ENCODE measurements around the gene RFX1. TPM values are rescaled to one million over a fixed set of nuclear protein-coding genes. Genes with fewer than 3 reads are reported as not detected.

The RFX1 gene
- total and polyA plus RNA-seq, 4 donors, result 1.8 to 5.6 (median 3.5) TPM

GRCh38 chr19:13913352-13913751, 92.8 kb downstream of the RFX1 start (continued):
- TF ChIP-seq, protein P1, sequence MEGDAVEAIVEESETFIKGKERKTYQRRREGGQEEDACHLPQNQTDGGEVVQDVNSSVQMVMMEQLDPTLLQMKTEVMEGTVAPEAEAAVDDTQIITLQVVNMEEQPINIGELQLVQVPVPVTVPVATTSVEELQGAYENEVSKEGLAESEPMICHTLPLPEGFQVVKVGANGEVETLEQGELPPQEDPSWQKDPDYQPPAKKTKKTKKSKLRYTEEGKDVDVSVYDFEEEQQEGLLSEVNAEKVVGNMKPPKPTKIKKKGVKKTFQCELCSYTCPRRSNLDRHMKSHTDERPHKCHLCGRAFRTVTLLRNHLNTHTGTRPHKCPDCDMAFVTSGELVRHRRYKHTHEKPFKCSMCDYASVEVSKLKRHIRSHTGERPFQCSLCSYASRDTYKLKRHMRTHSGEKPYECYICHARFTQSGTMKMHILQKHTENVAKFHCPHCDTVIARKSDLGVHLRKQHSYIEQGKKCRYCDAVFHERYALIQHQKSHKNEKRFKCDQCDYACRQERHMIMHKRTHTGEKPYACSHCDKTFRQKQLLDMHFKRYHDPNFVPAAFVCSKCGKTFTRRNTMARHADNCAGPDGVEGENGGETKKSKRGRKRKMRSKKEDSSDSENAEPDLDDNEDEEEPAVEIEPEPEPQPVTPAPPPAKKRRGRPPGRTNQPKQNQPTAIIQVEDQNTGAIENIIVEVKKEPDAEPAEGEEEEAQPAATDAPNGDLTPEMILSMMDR (IDR thresholded peaks at IDR 0.05; ENCODE audit: low read depth, low read length, missing input control), result no peak

Other genes starting within 250 kb of the RFX1 start
- gene MRI1, start 241.8 kb downstream of the RFX1 start, total RNA-seq, result 10 to 100 TPM; 17.1 to 50.0 TPM
- 10 to 100 TPM; 16.3 to 18.2 TPM for gene MRI1, start 241.8 kb downstream of the RFX1 start, polyA plus RNA-seq
- gene C19orf53, start 231.9 kb downstream of the RFX1 start, total RNA-seq, result 10 to 100 TPM; 18.5 to 35.8 TPM
- gene C19orf53, start 231.9 kb downstream of the RFX1 start, polyA plus RNA-seq, result 10 to 100 TPM; 83.2 to 88.5 TPM
- 1 to 10 TPM; 1.6 to 2.2 TPM for gene ZSWIM4, start 210.9 kb downstream of the RFX1 start, total RNA-seq
- under 1 TPM; 0.14 to 0.75 TPM for gene ZSWIM4, start 210.9 kb downstream of the RFX1 start, polyA plus RNA-seq
- not detected for gene NANOS3, start 129.2 kb downstream of the RFX1 start, total RNA-seq
- not detected for gene NANOS3, start 129.2 kb downstream of the RFX1 start, polyA plus RNA-seq
- gene BRME1, start 100.2 kb downstream of the RFX1 start, total RNA-seq, result 1 to 10 TPM in 1 of 2 donors, under 1 TPM in 1; 0.42 to 5.3 TPM
- under 1 TPM; 0.46 to 0.51 TPM for gene BRME1, start 100.2 kb downstream of the RFX1 start, polyA plus RNA-seq
- gene CC2D1A, start 100.1 kb downstream of the RFX1 start, total RNA-seq, result 10 to 100 TPM in 1 of 2 donors, 1 to 10 TPM in 1; 7.4 to 12.0 TPM
- gene CC2D1A, start 100.1 kb downstream of the RFX1 start, polyA plus RNA-seq, result 10 to 100 TPM in 1 of 2 donors, 1 to 10 TPM in 1; 8.4 to 11.5 TPM
- gene PODNL1, start 67.9 kb downstream of the RFX1 start, total RNA-seq, result not detected
- under 1 TPM in 1 of 2 donors, not detected in 1; 0.30 TPM for gene PODNL1, start 67.9 kb downstream of the RFX1 start, polyA plus RNA-seq
- gene DCAF15, start 53.8 kb downstream of the RFX1 start, total RNA-seq, result 10 to 100 TPM in 1 of 2 donors, 1 to 10 TPM in 1; 3.8 to 10.4 TPM
- 1 to 10 TPM; 2.6 to 7.3 TPM for gene DCAF15, start 53.8 kb downstream of the RFX1 start, polyA plus RNA-seq
- not detected for gene RLN3, start 21.8 kb upstream of the RFX1 start, total RNA-seq
- gene RLN3, start 21.8 kb upstream of the RFX1 start, polyA plus RNA-seq, result not detected
- 1 to 10 TPM; 1.9 to 2.8 TPM for gene IL27RA, start 25.4 kb upstream of the RFX1 start, total RNA-seq
- gene IL27RA, start 25.4 kb upstream of the RFX1 start, polyA plus RNA-seq, result 1 to 10 TPM; 1.0 to 1.2 TPM
- gene PALM3, start 55.8 kb upstream of the RFX1 start, total RNA-seq, result 1 to 10 TPM; 1.4 to 6.6 TPM
- gene PALM3, start 55.8 kb upstream of the RFX1 start, polyA plus RNA-seq, result 10 to 100 TPM in 1 of 2 donors, 1 to 10 TPM in 1; 5.3 to 17.9 TPM
- 1 to 10 TPM in 1 of 2 donors, under 1 TPM in 1; 0.28 to 3.8 TPM for gene MISP3, start 66.5 kb upstream of the RFX1 start, total RNA-seq
- gene MISP3, start 66.5 kb upstream of the RFX1 start, polyA plus RNA-seq, result 1 to 10 TPM; 1.8 to 3.9 TPM
- under 1 TPM in 1 of 2 donors, not detected in 1; 0.25 TPM for gene C19orf67, start 79.5 kb upstream of the RFX1 start, total RNA-seq
- gene C19orf67, start 79.5 kb upstream of the RFX1 start, polyA plus RNA-seq, result not detected
- gene SAMD1, start 84.4 kb upstream of the RFX1 start, total RNA-seq, result 10 to 100 TPM in 1 of 2 donors, 1 to 10 TPM in 1; 6.4 to 33.0 TPM
- gene SAMD1, start 84.4 kb upstream of the RFX1 start, polyA plus RNA-seq, result 10 to 100 TPM in 1 of 2 donors, 1 to 10 TPM in 1; 2.1 to 11.7 TPM
- gene PRKACA, start 111.4 kb upstream of the RFX1 start, total RNA-seq, result 10 to 100 TPM; 28.5 to 51.9 TPM
- 10 to 100 TPM; 15.5 to 72.4 TPM for gene PRKACA, start 111.4 kb upstream of the RFX1 start, polyA plus RNA-seq
- gene ASF1B, start 130.3 kb upstream of the RFX1 start, total RNA-seq, result 10 to 100 TPM in 1 of 2 donors, under 1 TPM in 1; 0.25 to 20.5 TPM
- gene ASF1B, start 130.3 kb upstream of the RFX1 start, polyA plus RNA-seq, result 1 to 10 TPM in 1 of 2 donors, under 1 TPM in 1; 0.63 to 2.6 TPM
- 1 to 10 TPM in 1 of 2 donors, under 1 TPM in 1; 0.56 to 1.6 TPM for gene ADGRL1, start 199.8 kb upstream of the RFX1 start, total RNA-seq
- gene ADGRL1, start 199.8 kb upstream of the RFX1 start, polyA plus RNA-seq, result under 1 TPM; 0.14 to 0.50 TPM

Data from liver (tissue), 5 donors.